ENCODE measurements around the gene RNF115. TPM values are rescaled to one million over a fixed set of nuclear protein-coding genes. Genes with fewer than 3 reads are reported as not detected.
"Not testable (repeated sequence)": the region's sequence is repeated elsewhere in the genome, so short reads cannot be mapped to it uniquely, and the experiment has no call there.

Gene RNF115
- total and polyA plus RNA-seq, 4 donors, result 3.2 to 10.0 (median 7.6) TPM

DNA sequence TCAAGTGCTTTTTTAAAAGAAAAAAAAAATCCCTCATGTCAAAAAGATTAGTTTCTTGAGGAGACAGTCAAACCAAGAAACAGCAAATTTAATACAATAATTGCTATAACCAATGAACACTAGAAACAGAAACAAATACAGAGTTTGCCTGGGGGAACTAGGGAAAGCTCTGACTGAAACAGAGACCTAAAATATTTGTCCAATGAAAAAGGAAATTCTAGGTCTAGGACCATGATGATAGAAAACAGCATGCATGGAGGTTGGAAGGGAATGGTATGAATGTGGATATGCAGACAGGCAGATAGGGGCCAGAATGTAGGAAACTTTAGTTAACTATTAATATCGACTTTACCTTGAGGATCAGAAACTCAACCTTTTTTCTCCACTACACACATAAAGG lies 31.4 kb downstream of the RNF115 start:
- peaks cover 0 to 9% (median 2%) of the 10 kb centered on the region in 4 donors for H3K36me3 ChIP-seq (ENCODE audit: control insufficient read depth in 4 of 4, insufficient read depth in 3 of 4, low read depth in 1 of 4, low read length in 3 of 4)
- DNase-seq (ENCODE audit: low spot score), result no peak
- WGBS, result 94% methylated on average over 1 of the region's 1 CpG
- no peak overlapping the region for H3K9ac ChIP-seq (ENCODE audit: low read depth in 1 of 2, low read length in 2 of 2)
- H3K4me1 ChIP-seq (ENCODE audit: control insufficient read depth in 4 of 4, insufficient read depth in 4 of 4, low read length in 3 of 4), result no peaks in the 10 kb centered on the region
- H3K27ac ChIP-seq (ENCODE audit: low read depth in 1 of 2, low read length in 2 of 2), result no peak overlapping the region
- H3K9me3 ChIP-seq (ENCODE audit: control insufficient read depth in 4 of 4, low read length in 3 of 4), result peaks cover 0 to 2% (median under 1%) of the 10 kb centered on the region in 4 donors
- H3K4me3 ChIP-seq (ENCODE audit: low read depth in 1 of 3, low read length in 3 of 3), result no peak overlapping the region
- TF ChIP-seq RAD21 (IDR thresholded peaks at IDR 0.05) (no peak), EGR1 (IDR thresholded peaks at IDR 0.05; ENCODE audit: low read depth in 2 of 2) (no peak), TAF1 (conservative IDR thresholded peaks at IDR 0.05) (no peak), FOXA2 (IDR thresholded peaks at IDR 0.05) (no peak), YY1 (IDR thresholded peaks at IDR 0.05) (no peak), GABPA (IDR thresholded peaks at IDR 0.05 in 1 of 2, conservative IDR thresholded peaks at IDR 0.05 in 1 of 2) (no peak), RXRA (IDR thresholded peaks at IDR 0.05) (no peak), NR2F2 (IDR thresholded peaks at IDR 0.05) (no peak), SP1 (IDR thresholded peaks at IDR 0.05) (no peak), JUND (IDR thresholded peaks at IDR 0.05) (no peak), HNF4A (conservative IDR thresholded peaks at IDR 0.05) (no peak), FOXA1 (IDR thresholded peaks at IDR 0.05) (no peak), HNF4G (IDR thresholded peaks at IDR 0.05) (no peak)
- TF ChIP-seq, protein P1, sequence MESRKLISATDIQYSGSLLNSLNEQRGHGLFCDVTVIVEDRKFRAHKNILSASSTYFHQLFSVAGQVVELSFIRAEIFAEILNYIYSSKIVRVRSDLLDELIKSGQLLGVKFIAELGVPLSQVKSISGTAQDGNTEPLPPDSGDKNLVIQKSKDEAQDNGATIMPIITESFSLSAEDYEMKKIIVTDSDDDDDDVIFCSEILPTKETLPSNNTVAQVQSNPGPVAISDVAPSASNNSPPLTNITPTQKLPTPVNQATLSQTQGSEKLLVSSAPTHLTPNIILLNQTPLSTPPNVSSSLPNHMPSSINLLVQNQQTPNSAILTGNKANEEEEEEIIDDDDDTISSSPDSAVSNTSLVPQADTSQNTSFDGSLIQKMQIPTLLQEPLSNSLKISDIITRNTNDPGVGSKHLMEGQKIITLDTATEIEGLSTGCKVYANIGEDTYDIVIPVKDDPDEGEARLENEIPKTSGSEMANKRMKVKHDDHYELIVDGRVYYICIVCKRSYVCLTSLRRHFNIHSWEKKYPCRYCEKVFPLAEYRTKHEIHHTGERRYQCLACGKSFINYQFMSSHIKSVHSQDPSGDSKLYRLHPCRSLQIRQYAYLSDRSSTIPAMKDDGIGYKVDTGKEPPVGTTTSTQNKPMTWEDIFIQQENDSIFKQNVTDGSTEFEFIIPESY (IDR thresholded peaks at IDR 0.05), result no peak
- TF ChIP-seq, protein P2, sequence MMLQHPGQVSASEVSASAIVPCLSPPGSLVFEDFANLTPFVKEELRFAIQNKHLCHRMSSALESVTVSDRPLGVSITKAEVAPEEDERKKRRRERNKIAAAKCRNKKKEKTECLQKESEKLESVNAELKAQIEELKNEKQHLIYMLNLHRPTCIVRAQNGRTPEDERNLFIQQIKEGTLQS (IDR thresholded peaks at IDR 0.05), result no peak
- TF ChIP-seq, protein P3, sequence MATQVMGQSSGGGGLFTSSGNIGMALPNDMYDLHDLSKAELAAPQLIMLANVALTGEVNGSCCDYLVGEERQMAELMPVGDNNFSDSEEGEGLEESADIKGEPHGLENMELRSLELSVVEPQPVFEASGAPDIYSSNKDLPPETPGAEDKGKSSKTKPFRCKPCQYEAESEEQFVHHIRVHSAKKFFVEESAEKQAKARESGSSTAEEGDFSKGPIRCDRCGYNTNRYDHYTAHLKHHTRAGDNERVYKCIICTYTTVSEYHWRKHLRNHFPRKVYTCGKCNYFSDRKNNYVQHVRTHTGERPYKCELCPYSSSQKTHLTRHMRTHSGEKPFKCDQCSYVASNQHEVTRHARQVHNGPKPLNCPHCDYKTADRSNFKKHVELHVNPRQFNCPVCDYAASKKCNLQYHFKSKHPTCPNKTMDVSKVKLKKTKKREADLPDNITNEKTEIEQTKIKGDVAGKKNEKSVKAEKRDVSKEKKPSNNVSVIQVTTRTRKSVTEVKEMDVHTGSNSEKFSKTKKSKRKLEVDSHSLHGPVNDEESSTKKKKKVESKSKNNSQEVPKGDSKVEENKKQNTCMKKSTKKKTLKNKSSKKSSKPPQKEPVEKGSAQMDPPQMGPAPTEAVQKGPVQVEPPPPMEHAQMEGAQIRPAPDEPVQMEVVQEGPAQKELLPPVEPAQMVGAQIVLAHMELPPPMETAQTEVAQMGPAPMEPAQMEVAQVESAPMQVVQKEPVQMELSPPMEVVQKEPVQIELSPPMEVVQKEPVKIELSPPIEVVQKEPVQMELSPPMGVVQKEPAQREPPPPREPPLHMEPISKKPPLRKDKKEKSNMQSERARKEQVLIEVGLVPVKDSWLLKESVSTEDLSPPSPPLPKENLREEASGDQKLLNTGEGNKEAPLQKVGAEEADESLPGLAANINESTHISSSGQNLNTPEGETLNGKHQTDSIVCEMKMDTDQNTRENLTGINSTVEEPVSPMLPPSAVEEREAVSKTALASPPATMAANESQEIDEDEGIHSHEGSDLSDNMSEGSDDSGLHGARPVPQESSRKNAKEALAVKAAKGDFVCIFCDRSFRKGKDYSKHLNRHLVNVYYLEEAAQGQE (IDR thresholded peaks at IDR 0.05), result no peak
- TF ChIP-seq, protein P4, sequence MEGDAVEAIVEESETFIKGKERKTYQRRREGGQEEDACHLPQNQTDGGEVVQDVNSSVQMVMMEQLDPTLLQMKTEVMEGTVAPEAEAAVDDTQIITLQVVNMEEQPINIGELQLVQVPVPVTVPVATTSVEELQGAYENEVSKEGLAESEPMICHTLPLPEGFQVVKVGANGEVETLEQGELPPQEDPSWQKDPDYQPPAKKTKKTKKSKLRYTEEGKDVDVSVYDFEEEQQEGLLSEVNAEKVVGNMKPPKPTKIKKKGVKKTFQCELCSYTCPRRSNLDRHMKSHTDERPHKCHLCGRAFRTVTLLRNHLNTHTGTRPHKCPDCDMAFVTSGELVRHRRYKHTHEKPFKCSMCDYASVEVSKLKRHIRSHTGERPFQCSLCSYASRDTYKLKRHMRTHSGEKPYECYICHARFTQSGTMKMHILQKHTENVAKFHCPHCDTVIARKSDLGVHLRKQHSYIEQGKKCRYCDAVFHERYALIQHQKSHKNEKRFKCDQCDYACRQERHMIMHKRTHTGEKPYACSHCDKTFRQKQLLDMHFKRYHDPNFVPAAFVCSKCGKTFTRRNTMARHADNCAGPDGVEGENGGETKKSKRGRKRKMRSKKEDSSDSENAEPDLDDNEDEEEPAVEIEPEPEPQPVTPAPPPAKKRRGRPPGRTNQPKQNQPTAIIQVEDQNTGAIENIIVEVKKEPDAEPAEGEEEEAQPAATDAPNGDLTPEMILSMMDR (IDR thresholded peaks at IDR 0.05; ENCODE audit: low read depth, low read length, missing input control), result no peak
- TF ChIP-seq, protein P5, sequence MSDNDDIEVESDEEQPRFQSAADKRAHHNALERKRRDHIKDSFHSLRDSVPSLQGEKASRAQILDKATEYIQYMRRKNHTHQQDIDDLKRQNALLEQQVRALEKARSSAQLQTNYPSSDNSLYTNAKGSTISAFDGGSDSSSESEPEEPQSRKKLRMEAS (IDR thresholded peaks at IDR 0.05), result no peak
- H3K27me3 ChIP-seq (ENCODE audit: control insufficient read depth in 4 of 4, insufficient read depth in 4 of 4, low read length in 3 of 4), result no peaks in the 10 kb centered on the region

DNA sequence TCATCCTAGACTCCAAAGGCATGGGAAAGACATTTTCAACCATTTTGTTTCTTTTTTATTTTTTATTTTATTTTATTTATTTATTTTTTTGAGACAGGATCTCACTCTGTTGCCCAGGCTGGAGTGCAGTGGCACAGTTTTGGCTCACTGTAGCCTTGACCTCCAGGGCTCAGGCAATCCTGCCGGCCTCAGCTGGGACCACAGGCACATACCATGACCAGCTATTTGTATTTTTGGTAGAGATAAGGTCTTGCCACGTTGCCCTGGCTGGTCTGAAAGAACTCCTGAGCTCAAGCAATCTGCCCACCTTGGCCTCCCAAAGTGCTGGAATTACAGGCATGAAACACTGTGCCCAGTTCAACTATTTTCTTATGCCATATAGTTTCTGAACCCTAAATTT lies 32.0 kb downstream of the RNF115 start:
- not testable (repeated sequence) for H3K27ac ChIP-seq (ENCODE audit: low read depth in 1 of 2, low read length in 2 of 2); H3K9ac ChIP-seq (ENCODE audit: low read depth in 1 of 2, low read length in 2 of 2); H3K4me1 ChIP-seq (ENCODE audit: control insufficient read depth in 4 of 4, insufficient read depth in 4 of 4, low read length in 3 of 4); DNase-seq (ENCODE audit: low spot score); H3K27me3 ChIP-seq (ENCODE audit: control insufficient read depth in 4 of 4, insufficient read depth in 4 of 4, low read length in 3 of 4); H3K36me3 ChIP-seq (ENCODE audit: control insufficient read depth in 4 of 4, insufficient read depth in 3 of 4, low read depth in 1 of 4, low read length in 3 of 4); H3K4me3 ChIP-seq (ENCODE audit: low read depth in 1 of 3, low read length in 3 of 3); H3K9me3 ChIP-seq (ENCODE audit: control insufficient read depth in 4 of 4, low read length in 3 of 4)
- 52% methylated on average over 2 of the region's 2 CpGs for WGBS
